Neutrophil (primary cell): ENCODE data around the gene ZNF845.
"Not testable (repeated sequence)": the region's sequence is repeated elsewhere in the genome, so short reads cannot be mapped to it uniquely, and the experiment has no call there.

Experiments used
- H3K27ac ChIP-seq: fragments of 200-600 bp; sonication (generic); 2 replicates; pipeline ENCODE4 v1.5.1; 2016; ENCODE audit warnings: mild to moderate bottlenecking, moderate library complexity
- H3K27me3 ChIP-seq: fragments of 200-600 bp; sonication (generic); 2 replicates; pipeline ENCODE4 v1.6.0; 2016; ENCODE audit warnings: mild to moderate bottlenecking
- H3K36me3 ChIP-seq: fragments of 200-600 bp; sonication (generic); 2 replicates; pipeline ENCODE4 v1.5.1; 2017
- H3K4me1 ChIP-seq, 2 experiments: fragments of 200-600 bp in 1 of 2; sonication (generic) in 1 of 2; 1 replicate in 1 of 2; 2 replicates in 1 of 2; pipeline versions ENCODE4 v1.5.1 to v1.6.1; 2013 to 2016; ENCODE audit warnings: low read depth in 1 of 2, low read length in 1 of 2, mild to moderate bottlenecking in 1 of 2, moderate library complexity in 1 of 2; ENCODE audit not compliant: control insufficient read depth in 1 of 2, insufficient read depth in 1 of 2
- H3K4me3 ChIP-seq, 2 experiments: fragments of 200-600 bp in 1 of 2; sonication (generic) in 1 of 2; 1 replicate in 1 of 2; 2 replicates in 1 of 2; pipeline ENCODE4 v1.5.1; 2013 to 2016; ENCODE audit warnings: low read depth in 1 of 2, low read length in 1 of 2, mild to moderate bottlenecking in 1 of 2, moderate library complexity in 1 of 2
- H3K9me3 ChIP-seq: fragments of 200-600 bp; sonication (generic); 2 replicates; pipeline ENCODE4 v1.5.1; 2016
- TF ChIP-seq, protein P1 (sequence below): fragments of 200-600 bp; sonication (generic); IDR thresholded peaks from 2 replicates; pipeline ENCODE4 v1.5.1; 2016; ENCODE audit warnings: antibody characterized with exemption

Gene ZNF845

DNA sequence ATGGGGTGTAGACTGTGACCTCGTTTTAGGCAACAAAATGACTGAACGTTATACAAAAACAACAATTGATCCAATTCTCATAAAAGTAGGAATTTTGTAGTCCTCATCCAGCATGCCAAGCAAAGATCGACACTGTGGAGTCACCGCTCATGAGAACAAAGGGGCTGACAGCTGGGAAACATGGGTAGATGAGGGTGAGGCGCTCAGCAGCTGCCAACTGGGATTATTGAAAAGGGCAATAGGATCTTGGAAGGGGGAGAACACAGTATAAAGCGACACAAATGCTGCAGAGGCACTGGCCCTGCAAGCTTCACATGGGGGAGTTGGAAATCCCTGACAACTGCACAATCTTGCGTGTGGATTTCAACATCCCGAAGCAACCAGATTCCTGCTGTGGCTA is 56.0 kb downstream of the ZNF845 start:
- Histone ChIP-seq H3K4me1 (peaks cover 3 to 4% of the 10 kb centered on the region in 2 experiments), H3K9me3 (peaks cover 18% of the 10 kb centered on the region), H3K27ac (no peak overlapping the region), H3K27me3 (no peaks in the 10 kb centered on the region), H3K4me3 (no peak overlapping the region), H3K36me3 (no peaks in the 10 kb centered on the region)
- TF ChIP-seq, protein P1, sequence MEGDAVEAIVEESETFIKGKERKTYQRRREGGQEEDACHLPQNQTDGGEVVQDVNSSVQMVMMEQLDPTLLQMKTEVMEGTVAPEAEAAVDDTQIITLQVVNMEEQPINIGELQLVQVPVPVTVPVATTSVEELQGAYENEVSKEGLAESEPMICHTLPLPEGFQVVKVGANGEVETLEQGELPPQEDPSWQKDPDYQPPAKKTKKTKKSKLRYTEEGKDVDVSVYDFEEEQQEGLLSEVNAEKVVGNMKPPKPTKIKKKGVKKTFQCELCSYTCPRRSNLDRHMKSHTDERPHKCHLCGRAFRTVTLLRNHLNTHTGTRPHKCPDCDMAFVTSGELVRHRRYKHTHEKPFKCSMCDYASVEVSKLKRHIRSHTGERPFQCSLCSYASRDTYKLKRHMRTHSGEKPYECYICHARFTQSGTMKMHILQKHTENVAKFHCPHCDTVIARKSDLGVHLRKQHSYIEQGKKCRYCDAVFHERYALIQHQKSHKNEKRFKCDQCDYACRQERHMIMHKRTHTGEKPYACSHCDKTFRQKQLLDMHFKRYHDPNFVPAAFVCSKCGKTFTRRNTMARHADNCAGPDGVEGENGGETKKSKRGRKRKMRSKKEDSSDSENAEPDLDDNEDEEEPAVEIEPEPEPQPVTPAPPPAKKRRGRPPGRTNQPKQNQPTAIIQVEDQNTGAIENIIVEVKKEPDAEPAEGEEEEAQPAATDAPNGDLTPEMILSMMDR, result no peak

DNA sequence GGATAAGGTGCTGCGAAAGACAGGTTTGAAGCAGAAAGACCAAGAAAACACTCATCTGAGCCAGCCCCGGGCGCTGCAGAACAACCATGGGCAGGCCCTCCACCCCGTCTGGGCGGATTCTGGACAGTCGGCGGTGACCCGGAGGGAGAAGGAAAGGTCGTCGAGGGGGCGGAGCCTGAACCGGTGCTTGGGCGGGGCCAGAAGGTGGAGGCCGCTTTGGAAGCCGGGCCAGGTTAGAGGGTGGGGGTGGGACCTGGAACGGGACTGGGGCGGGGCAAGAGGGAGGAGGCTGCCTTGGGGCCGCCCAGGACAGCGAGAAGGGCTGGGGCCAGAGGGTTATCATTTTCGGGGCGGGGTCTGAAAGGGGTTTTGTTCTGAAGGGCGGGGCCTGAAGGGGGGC is 56.4 kb downstream of the ZNF845 start:
- Histone ChIP-seq H3K27ac (no peak overlapping the region), H3K9me3 (peaks cover 18% of the 10 kb centered on the region), H3K36me3 (no peaks in the 10 kb centered on the region), H3K27me3 (no peaks in the 10 kb centered on the region), H3K4me3 (no peak overlapping the region), H3K4me1 (peaks cover 5 to 6% of the 10 kb centered on the region in 2 experiments)
- TF ChIP-seq, protein P1, result no peak

DNA sequence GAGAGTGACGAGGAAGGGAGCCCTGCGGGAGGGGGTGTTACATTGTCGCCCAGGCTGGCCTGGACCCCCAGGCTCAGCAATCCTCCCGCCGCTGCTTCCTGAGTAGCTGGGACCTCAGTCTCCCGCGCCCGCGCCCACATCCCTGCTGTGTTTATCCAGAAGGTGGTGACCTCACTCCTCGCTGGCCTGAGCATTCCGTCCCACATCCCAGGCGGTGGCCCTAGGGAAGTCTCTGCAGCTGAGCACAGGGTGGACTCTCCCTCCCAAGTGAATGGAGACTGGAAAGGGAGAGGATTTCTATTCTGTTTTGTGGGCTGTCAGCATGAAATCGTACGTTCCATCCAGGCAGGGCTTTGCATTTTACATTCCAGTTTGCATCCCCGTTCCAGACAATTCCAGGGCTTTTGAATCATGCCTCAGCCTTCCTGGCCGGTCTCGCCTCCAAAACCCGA is 61.0 kb downstream of the ZNF845 start:
- Histone ChIP-seq H3K36me3 (peaks cover 13% of the 10 kb centered on the region), H3K27ac (no peak overlapping the region), H3K27me3 (no peaks in the 10 kb centered on the region), H3K4me1 (peaks cover 10 to 18% of the 10 kb centered on the region in 2 experiments), H3K9me3 (peaks cover 12% of the 10 kb centered on the region), H3K4me3 (peak overlapping the region; percentile 86 to 92)
- TF ChIP-seq, protein P1, result no peak

DNA sequence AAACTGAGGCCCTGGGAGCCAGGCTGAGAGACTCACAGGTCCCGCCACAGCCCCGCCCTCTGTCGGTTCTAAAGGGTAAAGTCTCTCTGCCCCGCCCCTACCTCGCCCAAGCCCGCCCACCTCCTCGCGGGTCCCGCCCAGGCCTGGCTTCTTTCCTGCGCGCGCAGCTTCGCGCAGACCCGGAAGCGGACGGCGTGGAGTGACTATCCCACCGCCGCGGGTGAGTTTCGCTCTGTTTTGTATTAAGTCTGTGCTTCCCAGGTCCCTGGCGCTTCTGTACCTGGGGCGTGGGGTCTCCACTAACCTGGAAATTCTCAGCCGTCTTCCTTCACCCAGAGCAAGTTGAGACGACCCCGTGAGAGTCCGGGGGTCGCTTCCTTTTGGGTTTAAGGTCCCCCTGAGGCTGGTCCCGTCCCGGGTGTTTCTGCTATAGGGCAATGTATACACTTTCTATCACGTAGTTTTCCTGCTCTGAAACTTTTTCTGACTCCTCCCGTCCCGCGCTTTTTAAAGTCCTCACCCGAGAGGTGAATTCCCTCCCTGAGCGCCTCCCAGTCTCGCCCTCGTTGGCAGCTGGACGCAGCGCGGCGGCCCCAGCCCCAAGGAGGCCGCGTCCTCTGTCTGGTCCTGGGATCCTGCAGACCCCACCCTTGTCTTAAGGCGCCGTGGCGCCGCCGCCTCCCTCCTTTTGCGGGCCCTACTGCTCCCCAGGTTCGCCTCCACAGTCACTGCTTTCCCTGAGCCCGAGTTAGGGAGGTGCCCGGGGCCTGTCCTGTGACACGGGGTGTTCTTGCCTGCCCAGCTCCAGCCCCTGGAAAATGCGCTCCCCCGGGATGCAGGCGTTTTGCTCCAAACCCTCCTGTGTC is 61.7 kb downstream of the ZNF845 start, which contains the start of gene ZNF765:
Gene ZNF765 (plus strand): TSS at position 176 of the 866 bp plus-strand sequence. CDS start 2,867 bp downstream, outside the sequence.
- Histone ChIP-seq H3K9me3 (peaks cover 5% of the 10 kb centered on the region), H3K27ac (peak within 1 kb of the TSS; percentile 57), H3K4me3 (peak within 1 kb of the TSS; percentile 86 to 92), H3K4me1 (peaks cover 10 to 18% of the 10 kb centered on the region in 2 experiments), H3K27me3 (no peaks in the 10 kb centered on the region), H3K36me3 (peaks cover 18% of the 10 kb centered on the region)
- TF ChIP-seq, protein P1, result peak; percentile 85

DNA sequence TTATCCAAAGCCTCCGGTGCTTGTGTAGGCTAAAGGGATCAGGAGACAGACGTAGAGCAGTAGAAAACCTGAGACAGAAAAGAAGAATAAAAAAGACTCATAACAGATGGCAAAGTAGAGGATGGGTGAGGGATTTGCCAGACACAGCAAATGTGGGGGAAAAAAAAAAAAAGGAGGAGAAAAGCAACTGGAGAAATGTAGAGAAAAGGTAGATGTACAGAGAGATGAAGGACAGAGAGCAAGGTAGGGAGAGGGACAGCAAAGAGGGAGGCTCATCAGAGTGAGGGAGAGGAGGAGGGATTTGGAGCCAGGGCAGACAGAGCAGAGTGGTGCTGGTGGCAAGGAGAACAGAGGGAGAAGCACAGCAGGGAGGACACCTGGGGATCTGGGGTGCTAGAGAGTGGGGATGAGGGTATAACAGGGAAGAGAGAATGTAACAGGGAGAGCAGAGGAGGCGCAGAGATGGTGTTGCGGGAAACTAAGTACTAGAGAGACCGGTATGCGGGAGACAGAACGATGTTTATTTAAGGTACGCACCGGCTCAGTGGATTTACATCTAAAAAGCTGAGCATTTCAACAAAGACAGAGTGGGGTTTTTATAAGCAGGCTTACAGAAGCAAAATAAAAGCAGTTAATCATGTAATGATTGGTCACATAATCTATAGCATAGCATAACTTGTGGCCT is 62.4 kb downstream of the ZNF845 start:
- H3K4me3 ChIP-seq, result peak overlapping the region; percentile 86 to 92
- peaks cover 20% of the 10 kb centered on the region for H3K36me3 ChIP-seq
- not testable (repeated sequence) for H3K9me3 ChIP-seq, H3K27me3 ChIP-seq
- peak overlapping the region; percentile 57 for H3K27ac ChIP-seq
- H3K4me1 ChIP-seq, result peaks cover 10 to 18% of the 10 kb centered on the region in 2 experiments

DNA sequence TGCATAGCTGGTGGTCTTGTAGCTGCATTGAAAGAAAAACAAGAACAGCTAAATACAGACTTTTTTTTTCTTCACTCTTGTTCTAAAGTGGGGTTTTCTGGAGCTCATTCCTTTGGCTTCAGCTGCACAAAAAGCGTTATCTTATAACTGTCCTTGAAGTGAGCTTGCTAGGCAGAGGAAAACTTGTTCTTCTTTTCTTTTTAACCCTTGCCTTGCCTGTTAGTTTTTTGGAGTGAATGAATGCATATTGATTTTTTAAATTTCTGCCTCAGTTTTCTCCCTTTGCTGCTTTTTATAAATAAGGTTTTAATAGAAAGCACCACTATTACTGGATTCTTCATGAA is 62.9 kb downstream of the ZNF845 start:
- H3K4me3 ChIP-seq, result no peak overlapping the region
- H3K27me3 ChIP-seq, result no peaks in the 10 kb centered on the region
- H3K27ac ChIP-seq, result no peak overlapping the region
- peaks cover 20% of the 10 kb centered on the region for H3K36me3 ChIP-seq
- peaks cover 4% of the 10 kb centered on the region for H3K9me3 ChIP-seq
- TF ChIP-seq, protein P1, result no peak
- peaks cover 10 to 18% of the 10 kb centered on the region in 2 experiments for H3K4me1 ChIP-seq

DNA sequence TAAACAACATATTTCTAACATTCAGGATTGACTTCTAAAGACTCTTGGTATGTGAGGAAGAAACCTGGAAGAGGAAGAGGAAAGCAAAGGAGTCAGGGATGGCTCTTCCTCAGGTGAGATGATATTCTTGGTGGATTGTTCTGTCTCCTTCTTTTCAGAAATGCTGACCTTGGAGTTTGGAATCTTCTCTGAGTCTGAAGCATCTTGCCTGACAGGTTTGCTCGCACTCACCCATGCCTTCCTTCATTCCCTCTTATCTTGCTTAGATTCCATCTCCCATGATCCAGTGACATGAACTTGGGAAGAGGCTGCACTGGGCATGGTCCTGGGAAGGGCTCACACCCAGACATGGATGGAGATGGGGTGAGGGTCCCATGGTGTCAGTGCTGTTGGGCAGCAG is 64.4 kb downstream of the ZNF845 start:
- H3K4me1 ChIP-seq, result peaks cover 10 to 18% of the 10 kb centered on the region in 2 experiments
- not testable (repeated sequence) for H3K9me3 ChIP-seq, H3K4me3 ChIP-seq, H3K27ac ChIP-seq, H3K27me3 ChIP-seq
- H3K36me3 ChIP-seq, result peaks cover 28% of the 10 kb centered on the region
